PFSK-1 (cell line): ENCODE results near the gene TEAD3.

Experiments
- FOXP2 ChIP-seq: optimal IDR thresholded peaks from 2 replicates; pipeline ENCODE3; 2011; ENCODE audit warnings: borderline replicate concordance, control low read depth, inconsistent platforms; ENCODE audit not compliant: insufficient read depth; ENCODE audit errors: extremely low read length, extremely low read depth
- POLR2AphosphoS5 ChIP-seq: IDR thresholded peaks from 2 replicates; pipeline ENCODE4 v1.6.1; 2012; ENCODE audit warnings: low read depth, mild to moderate bottlenecking, control low read depth, low read length, moderate library complexity
- SIN3A ChIP-seq: IDR thresholded peaks from 2 replicates; pipeline ENCODE4 v1.6.1; 2012; ENCODE audit warnings: mild to moderate bottlenecking, low read length, moderate library complexity, borderline replicate concordance; ENCODE audit not compliant: insufficient read depth
- TF ChIP-seq, protein P1 (sequence below), 2 experiments: IDR thresholded peaks; 2 replicates each; pipeline versions ENCODE4 v1.6.1 to v1.8.0; 2011 to 2012; ENCODE audit warnings: low read depth in 2 of 2, low read length in 2 of 2, control low read depth in 1 of 2, inconsistent platforms in 1 of 2, mild to moderate bottlenecking in 1 of 2, moderate library complexity in 1 of 2; ENCODE audit not compliant: insufficient read depth in 1 of 2

DNA sequence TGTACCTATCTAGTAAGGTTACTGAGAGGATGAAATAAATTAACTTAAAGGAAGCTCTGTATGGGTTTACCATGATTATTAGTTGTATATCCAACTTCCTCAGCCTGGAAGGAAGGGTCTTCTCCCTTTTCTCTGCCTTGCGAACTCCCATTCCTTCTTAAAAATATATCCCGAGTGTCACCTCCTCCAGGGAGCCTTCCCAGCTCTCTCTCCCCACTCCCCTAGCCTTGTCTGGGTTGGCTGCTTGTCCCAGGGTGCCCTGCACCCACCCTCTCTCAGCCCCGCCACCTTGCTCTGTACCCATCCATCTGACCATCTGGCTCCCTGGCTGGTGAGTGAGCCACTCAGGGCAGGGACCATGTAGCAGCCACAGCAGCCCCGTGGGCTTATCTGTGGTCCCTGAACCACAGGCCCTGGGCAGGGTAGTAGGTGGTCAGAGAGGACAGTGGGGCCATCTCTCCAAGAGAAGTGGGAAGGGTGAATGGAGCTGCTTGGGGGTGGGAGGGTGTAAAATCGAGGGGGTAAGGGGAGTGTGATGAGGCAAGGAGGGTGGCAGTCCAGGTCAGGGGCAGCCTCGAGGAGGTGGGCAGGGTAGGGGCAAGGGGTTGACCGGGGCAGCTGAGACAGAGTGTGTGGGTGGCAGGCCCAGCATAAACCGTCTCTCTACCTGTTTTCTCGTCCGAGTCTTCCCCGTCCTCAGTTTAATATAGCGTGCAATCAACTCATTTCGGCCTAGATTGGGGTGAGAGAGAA is 12.8 kb downstream of the TEAD3 start:
- TF ChIP-seq POLR2AphosphoS5: no peak
- TF ChIP-seq, protein P1, sequence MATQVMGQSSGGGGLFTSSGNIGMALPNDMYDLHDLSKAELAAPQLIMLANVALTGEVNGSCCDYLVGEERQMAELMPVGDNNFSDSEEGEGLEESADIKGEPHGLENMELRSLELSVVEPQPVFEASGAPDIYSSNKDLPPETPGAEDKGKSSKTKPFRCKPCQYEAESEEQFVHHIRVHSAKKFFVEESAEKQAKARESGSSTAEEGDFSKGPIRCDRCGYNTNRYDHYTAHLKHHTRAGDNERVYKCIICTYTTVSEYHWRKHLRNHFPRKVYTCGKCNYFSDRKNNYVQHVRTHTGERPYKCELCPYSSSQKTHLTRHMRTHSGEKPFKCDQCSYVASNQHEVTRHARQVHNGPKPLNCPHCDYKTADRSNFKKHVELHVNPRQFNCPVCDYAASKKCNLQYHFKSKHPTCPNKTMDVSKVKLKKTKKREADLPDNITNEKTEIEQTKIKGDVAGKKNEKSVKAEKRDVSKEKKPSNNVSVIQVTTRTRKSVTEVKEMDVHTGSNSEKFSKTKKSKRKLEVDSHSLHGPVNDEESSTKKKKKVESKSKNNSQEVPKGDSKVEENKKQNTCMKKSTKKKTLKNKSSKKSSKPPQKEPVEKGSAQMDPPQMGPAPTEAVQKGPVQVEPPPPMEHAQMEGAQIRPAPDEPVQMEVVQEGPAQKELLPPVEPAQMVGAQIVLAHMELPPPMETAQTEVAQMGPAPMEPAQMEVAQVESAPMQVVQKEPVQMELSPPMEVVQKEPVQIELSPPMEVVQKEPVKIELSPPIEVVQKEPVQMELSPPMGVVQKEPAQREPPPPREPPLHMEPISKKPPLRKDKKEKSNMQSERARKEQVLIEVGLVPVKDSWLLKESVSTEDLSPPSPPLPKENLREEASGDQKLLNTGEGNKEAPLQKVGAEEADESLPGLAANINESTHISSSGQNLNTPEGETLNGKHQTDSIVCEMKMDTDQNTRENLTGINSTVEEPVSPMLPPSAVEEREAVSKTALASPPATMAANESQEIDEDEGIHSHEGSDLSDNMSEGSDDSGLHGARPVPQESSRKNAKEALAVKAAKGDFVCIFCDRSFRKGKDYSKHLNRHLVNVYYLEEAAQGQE (IDR thresholded peaks at IDR 0.05; ENCODE audit: insufficient read depth in 1 of 2, low read depth in 2 of 2, low read length in 2 of 2): no peak
- TF ChIP-seq SIN3A: no peak
- no peak for TF ChIP-seq FOXP2
